MV-4-11 (cell line): Measurements from ENCODE around the gene FAM229A.

Experiments used
- DNase-seq: peaks from one replicate; lab custom pipeline; 2025; lab: John Stamatoyannopoulos, UW

The FAM229A gene

GRCh38 chr1:32329931-32330466 is 32.3 kb downstream of the FAM229A start:
- no peak for DNase-seq

- DNase-seq = no peak
Observed at GRCh38 chr1:32327204-32327603, 35.1 kb downstream of the FAM229A start.

GRCh38 chr1:32321712-32322291 is 40.5 kb downstream of the FAM229A start:
- DNase-seq = no peak

GRCh38 chr1:32318127-32318869 is 44.0 kb downstream of the FAM229A start:
- no peak for DNase-seq

- DNase-seq = no peak
Observed at GRCh38 chr1:32316903-32317277, 45.4 kb downstream of the FAM229A start.

- no peak for DNase-seq
Observed at GRCh38 chr1:32311709-32312393, 50.4 kb downstream of the FAM229A start.
